Neuron (in vitro differentiated cells): ENCODE measurements around the gene DPH6.

Experiments
- H2AFZ ChIP-seq: one replicate; pipeline ENCODE4 v1.6.1; 2013; ENCODE audit warnings: low read depth, mild to moderate bottlenecking, inconsistent platforms, low read length, moderate library complexity
- H3K27me3 ChIP-seq: one replicate; pipeline ENCODE4 v1.6.1; 2013; ENCODE audit warnings: low read length; ENCODE audit not compliant: insufficient read depth
- H3K36me3 ChIP-seq: one replicate; pipeline ENCODE4 v1.6.1; 2013; ENCODE audit warnings: low read length; ENCODE audit not compliant: insufficient read depth
- H3K4me1 ChIP-seq: one replicate; pipeline ENCODE4 v1.6.1; 2013; ENCODE audit warnings: low read length; ENCODE audit not compliant: insufficient read depth
- H3K4me3 ChIP-seq: 2 replicates; pipeline ENCODE4 v1.5.1; 2013; ENCODE audit warnings: mild to moderate bottlenecking, low read length, moderate library complexity
- H3K9me3 ChIP-seq: one replicate; pipeline ENCODE4 v1.6.1; 2013; ENCODE audit warnings: low read length

DPH6 gene

GRCh38 chr15:35530698-35531097, 15.3 kb downstream of the DPH6 start:
- no peaks in the 10 kb centered on the region for H3K27me3 ChIP-seq
- H3K4me3 ChIP-seq, result no peak overlapping the region
- H3K9me3 ChIP-seq, result no peaks in the 10 kb centered on the region
- H2AFZ ChIP-seq, result no peak overlapping the region
- no peaks in the 10 kb centered on the region for H3K36me3 ChIP-seq
- H3K4me1 ChIP-seq, result no peaks in the 10 kb centered on the region

GRCh38 chr15:35529784-35530183, 16.2 kb downstream of the DPH6 start:
- H3K36me3 ChIP-seq, result no peaks in the 10 kb centered on the region

GRCh38 chr15:35522061-35522460, 23.9 kb downstream of the DPH6 start:
- Histone ChIP-seq H3K36me3 (no peaks in the 10 kb centered on the region), H3K27me3 (no peaks in the 10 kb centered on the region), H3K4me1 (peaks cover 6% of the 10 kb centered on the region)

More at GRCh38 chr15:35529784-35530183, 16.2 kb downstream of the DPH6 start:
- no peaks in the 10 kb centered on the region for H3K9me3 ChIP-seq
- H2AFZ ChIP-seq, result no peak overlapping the region
- H3K4me1 ChIP-seq, result no peaks in the 10 kb centered on the region
- H3K4me3 ChIP-seq, result no peak overlapping the region
- H3K27me3 ChIP-seq, result no peaks in the 10 kb centered on the region

GRCh38 chr15:35519541-35520149, 26.3 kb downstream of the DPH6 start:
- H2AFZ ChIP-seq, result peak overlapping the region; percentile 15
- peaks cover 6% of the 10 kb centered on the region for H3K4me1 ChIP-seq
- no peaks in the 10 kb centered on the region for H3K9me3 ChIP-seq
- H3K27me3 ChIP-seq, result no peaks in the 10 kb centered on the region
- no peak overlapping the region for H3K4me3 ChIP-seq
- no peaks in the 10 kb centered on the region for H3K36me3 ChIP-seq

More at GRCh38 chr15:35522061-35522460, 23.9 kb downstream of the DPH6 start:
- Histone ChIP-seq H2AFZ (no peak overlapping the region), H3K4me3 (no peak overlapping the region), H3K9me3 (no peaks in the 10 kb centered on the region)

DNA sequence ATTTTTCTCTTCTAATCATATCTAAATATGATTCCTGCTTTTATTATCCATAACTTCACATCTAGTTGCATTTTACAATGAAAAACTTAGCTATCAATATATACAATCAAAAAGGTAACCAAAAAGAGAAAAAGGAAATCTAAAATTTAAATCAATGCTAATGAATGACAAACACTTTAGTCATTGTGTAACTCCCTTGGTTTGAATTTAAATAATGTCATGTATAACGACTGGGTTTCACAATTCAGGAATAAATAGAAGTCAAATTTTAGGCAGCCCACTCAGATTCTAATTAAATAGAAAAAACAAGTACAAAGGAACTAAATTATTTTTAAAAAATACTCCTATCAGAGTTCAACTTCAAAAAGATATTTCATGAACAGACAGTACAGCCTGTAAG, 26.9 kb downstream of the DPH6 start:
- no peaks in the 10 kb centered on the region for H3K9me3 ChIP-seq
- peak overlapping the region; percentile 15 for H2AFZ ChIP-seq
- H3K4me1 ChIP-seq, result peaks cover 6% of the 10 kb centered on the region
- no peaks in the 10 kb centered on the region for H3K36me3 ChIP-seq
- no peaks in the 10 kb centered on the region for H3K27me3 ChIP-seq
- H3K4me3 ChIP-seq, result no peak overlapping the region

- H3K9me3 ChIP-seq, result no peaks in the 10 kb centered on the region
- no peak overlapping the region for H3K4me3 ChIP-seq
- H2AFZ ChIP-seq, result no peak overlapping the region
- peaks cover 3% of the 10 kb centered on the region for H3K4me1 ChIP-seq
- H3K27me3 ChIP-seq, result no peaks in the 10 kb centered on the region
- no peaks in the 10 kb centered on the region for H3K36me3 ChIP-seq
Measured at GRCh38 chr15:35514759-35515158, 31.2 kb downstream of the DPH6 start.

DNA sequence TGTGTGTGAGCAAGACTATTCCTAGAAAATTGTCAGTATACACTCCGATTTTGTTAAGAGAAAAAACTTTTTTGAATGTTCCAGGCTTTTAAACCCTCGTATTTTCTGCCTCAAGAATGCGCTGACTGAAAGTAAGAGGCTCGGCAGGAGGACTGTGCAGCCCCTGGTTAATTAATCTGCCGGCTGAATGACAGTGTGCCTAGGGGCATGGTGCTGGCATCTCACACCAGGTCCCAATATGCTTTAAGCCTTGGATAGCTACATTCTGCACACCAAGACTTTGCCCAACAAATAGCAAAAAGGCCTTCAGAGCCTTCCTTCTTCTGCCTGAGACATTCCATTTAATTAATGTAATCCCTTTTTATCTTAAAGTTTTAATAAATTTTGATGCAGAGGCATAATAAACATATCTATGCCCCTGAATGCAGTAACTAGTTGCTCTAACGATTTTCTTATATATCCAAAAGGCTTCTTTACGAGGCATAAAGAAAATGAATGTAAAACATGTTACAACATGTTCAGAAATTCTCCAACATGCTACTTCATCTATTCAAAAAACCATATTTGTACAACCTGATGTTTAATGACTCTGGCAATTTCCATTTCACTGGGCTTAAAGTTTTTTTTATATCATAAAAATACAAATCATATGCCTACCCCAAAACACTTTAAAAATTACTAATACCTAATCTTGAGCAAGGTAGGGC, 37.9 kb downstream of the DPH6 start:
- H2AFZ ChIP-seq, result peak overlapping the region; percentile 38
- no peaks in the 10 kb centered on the region for H3K27me3 ChIP-seq
- H3K9me3 ChIP-seq, result no peaks in the 10 kb centered on the region
- H3K4me1 ChIP-seq, result peaks cover 4% of the 10 kb centered on the region
- no peaks in the 10 kb centered on the region for H3K36me3 ChIP-seq
- H3K4me3 ChIP-seq, result no peak overlapping the region

GRCh38 chr15:35506272-35506870, 39.6 kb downstream of the DPH6 start:
- Histone ChIP-seq H2AFZ (no peak overlapping the region), H3K9me3 (no peaks in the 10 kb centered on the region), H3K36me3 (no peaks in the 10 kb centered on the region), H3K4me3 (no peak overlapping the region), H3K4me1 (peaks cover 4% of the 10 kb centered on the region), H3K27me3 (no peaks in the 10 kb centered on the region)

DNA sequence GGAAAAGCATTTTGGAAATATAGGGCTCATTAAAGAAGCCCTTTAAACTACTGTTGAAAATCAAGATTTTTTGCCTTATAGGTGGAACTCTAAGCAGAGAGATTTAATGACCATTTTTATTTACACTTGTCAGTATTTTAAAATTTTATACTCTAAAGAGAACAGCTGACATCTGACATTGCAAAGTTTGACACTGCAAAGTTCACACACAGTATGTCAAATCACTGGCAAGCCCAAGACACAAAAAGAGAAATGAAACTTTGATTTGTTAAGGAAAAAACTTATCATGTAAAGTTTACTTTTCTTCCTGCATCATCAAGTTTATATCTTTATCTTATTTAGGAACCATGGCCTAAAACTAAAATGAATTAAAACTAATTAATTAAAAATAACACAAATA, 40.2 kb downstream of the DPH6 start:
- no peak overlapping the region for H2AFZ ChIP-seq
- peaks cover 4% of the 10 kb centered on the region for H3K4me1 ChIP-seq
- no peaks in the 10 kb centered on the region for H3K9me3 ChIP-seq
- H3K4me3 ChIP-seq, result no peak overlapping the region
- no peaks in the 10 kb centered on the region for H3K36me3 ChIP-seq
- no peaks in the 10 kb centered on the region for H3K27me3 ChIP-seq

DNA sequence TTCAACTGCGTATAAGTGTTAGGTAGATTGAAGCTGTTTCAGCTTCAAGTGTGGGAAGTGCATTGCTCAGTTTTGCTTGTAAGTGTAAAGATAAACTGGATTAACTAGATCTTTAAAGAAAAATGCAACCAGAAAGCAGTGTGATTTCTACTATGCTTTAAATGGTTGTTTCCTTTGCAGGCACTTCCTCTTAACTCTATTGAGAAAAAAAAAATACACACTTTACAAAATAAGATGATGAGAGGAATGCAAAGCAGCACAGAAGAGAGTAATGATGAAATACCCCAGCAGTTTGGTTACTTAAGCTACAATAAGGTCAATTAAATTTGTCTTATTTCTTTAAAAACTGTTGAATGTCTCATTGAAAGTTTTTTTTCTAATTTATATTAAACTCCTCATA, 40.8 kb downstream of the DPH6 start:
- no peak overlapping the region for H3K4me3 ChIP-seq

GRCh38 chr15:35499723-35500122, 46.2 kb downstream of the DPH6 start:
- Histone ChIP-seq H3K4me1 (no peaks in the 10 kb centered on the region), H3K36me3 (no peaks in the 10 kb centered on the region), H3K4me3 (no peak overlapping the region), H3K9me3 (no peaks in the 10 kb centered on the region), H3K27me3 (no peaks in the 10 kb centered on the region), H2AFZ (no peak overlapping the region)

More for the DNA sequence above, 40.8 kb downstream of the DPH6 start:
- H2AFZ ChIP-seq, result no peak overlapping the region
- H3K27me3 ChIP-seq, result no peaks in the 10 kb centered on the region
- H3K4me1 ChIP-seq, result peaks cover 4% of the 10 kb centered on the region
- no peaks in the 10 kb centered on the region for H3K36me3 ChIP-seq
- H3K9me3 ChIP-seq, result no peaks in the 10 kb centered on the region

GRCh38 chr15:35496585-35496984, 49.4 kb downstream of the DPH6 start:
- H2AFZ ChIP-seq, result no peak overlapping the region
- H3K4me1 ChIP-seq, result no peaks in the 10 kb centered on the region
- H3K4me3 ChIP-seq, result no peak overlapping the region
- H3K27me3 ChIP-seq, result no peaks in the 10 kb centered on the region
- H3K9me3 ChIP-seq, result no peaks in the 10 kb centered on the region
- H3K36me3 ChIP-seq, result no peaks in the 10 kb centered on the region

DNA sequence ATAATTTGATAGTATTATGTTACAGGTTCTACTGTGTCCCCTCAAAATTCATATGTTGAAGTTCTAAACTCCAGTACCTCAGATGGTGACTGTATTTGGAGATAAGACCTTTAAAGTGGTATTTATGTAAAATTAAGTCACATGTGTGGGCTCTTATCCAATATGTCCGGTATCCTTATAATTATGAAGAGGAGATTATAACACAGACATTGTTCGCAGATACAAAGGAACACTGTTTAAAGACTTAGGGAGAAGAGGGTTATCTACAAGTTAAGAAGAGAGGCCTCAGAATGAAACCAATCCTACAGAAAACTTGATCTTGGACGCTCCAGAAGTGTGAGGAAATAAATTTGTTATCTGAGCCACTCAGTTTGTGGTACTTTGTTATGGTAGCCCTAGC, 50.9 kb downstream of the DPH6 start:
- no peaks in the 10 kb centered on the region for H3K4me1 ChIP-seq
- no peaks in the 10 kb centered on the region for H3K36me3 ChIP-seq
- H3K4me3 ChIP-seq, result no peak overlapping the region
- no peak overlapping the region for H2AFZ ChIP-seq
- H3K27me3 ChIP-seq, result no peaks in the 10 kb centered on the region
- no peaks in the 10 kb centered on the region for H3K9me3 ChIP-seq
